Muscle layer of colon (tissue), 2 donors: ENCODE data around the gene CFAP206.
"Not testable (repeated sequence)": the region's sequence is repeated elsewhere in the genome, so short reads cannot be mapped to it uniquely, and the experiment has no call there.

Source experiments
- H3K27ac ChIP-seq: one replicate; pipeline ENCODE4 v1.7.0; 2013; ENCODE audit warnings: low read depth, mild to moderate bottlenecking, low read length, moderate library complexity
- H3K27me3 ChIP-seq, 2 donors: one replicate each; pipeline ENCODE4 v1.7.0; 2013; ENCODE audit warnings: low read length in 2 of 2, mild to moderate bottlenecking in 2 of 2; ENCODE audit not compliant: insufficient read depth in 2 of 2, control insufficient read depth in 1 of 2
- H3K36me3 ChIP-seq: one replicate; pipeline ENCODE4 v1.7.0; 2013; ENCODE audit warnings: mild to moderate bottlenecking, low read length; ENCODE audit not compliant: insufficient read depth
- H3K4me1 ChIP-seq: one replicate; pipeline ENCODE4 v1.7.0; 2013; ENCODE audit warnings: mild to moderate bottlenecking, low read length; ENCODE audit not compliant: insufficient read depth
- H3K4me3 ChIP-seq, 2 donors: one replicate each; pipeline ENCODE4 v1.7.0; 2013; ENCODE audit warnings: low read length in 2 of 2, low read depth in 1 of 2, mild to moderate bottlenecking in 1 of 2, moderate library complexity in 1 of 2
- H3K9ac ChIP-seq: one replicate; pipeline ENCODE4 v1.7.0; 2013; ENCODE audit warnings: low read length
- H3K9me3 ChIP-seq: one replicate; pipeline ENCODE4 v1.7.0; 2013; ENCODE audit warnings: mild to moderate bottlenecking, low read length
- donor health status: abdominal sarcoma.
- donor health status: Adenocarcinoma of cecum.

The CFAP206 gene

GRCh38 chr6:87484491-87484890 lies 76.7 kb downstream of the CFAP206 start:
- H3K27me3 ChIP-seq = no peaks in the 10 kb centered on the region
- no peak overlapping the region for H3K4me3 ChIP-seq
- no peaks in the 10 kb centered on the region for H3K4me1 ChIP-seq
- no peak overlapping the region for H3K27ac ChIP-seq
- H3K9me3 ChIP-seq = no peaks in the 10 kb centered on the region
- H3K9ac ChIP-seq = no peak overlapping the region
- peaks cover 3% of the 10 kb centered on the region for H3K36me3 ChIP-seq

GRCh38 chr6:87487555-87487954 lies 79.8 kb downstream of the CFAP206 start:
- Histone ChIP-seq H3K27ac (no peak overlapping the region), H3K27me3 (no peaks in the 10 kb centered on the region), H3K9ac (no peak overlapping the region), H3K4me3 (no peak overlapping the region), H3K9me3 (no peaks in the 10 kb centered on the region), H3K36me3 (peaks cover 3% of the 10 kb centered on the region), H3K4me1 (no peaks in the 10 kb centered on the region)

- not testable (repeated sequence) for H3K4me1 ChIP-seq, H3K27ac ChIP-seq, H3K27me3 ChIP-seq, H3K4me3 ChIP-seq, H3K36me3 ChIP-seq, H3K9ac ChIP-seq, H3K9me3 ChIP-seq
Observed at GRCh38 chr6:87489326-87489725, 81.6 kb downstream of the CFAP206 start.

- no peaks in the 10 kb centered on the region for H3K4me1 ChIP-seq
- H3K27ac ChIP-seq = no peak overlapping the region
- H3K36me3 ChIP-seq = no peaks in the 10 kb centered on the region
- H3K4me3 ChIP-seq = no peak overlapping the region
- H3K9me3 ChIP-seq = no peaks in the 10 kb centered on the region
- H3K27me3 ChIP-seq = no peaks in the 10 kb centered on the region
- H3K9ac ChIP-seq = no peak overlapping the region
Observed at GRCh38 chr6:87494761-87495422, 87.1 kb downstream of the CFAP206 start.

- no peak overlapping the region for H3K27ac ChIP-seq
- peaks cover 10% of the 10 kb centered on the region for H3K36me3 ChIP-seq
- H3K9me3 ChIP-seq = no peaks in the 10 kb centered on the region
- no peak overlapping the region for H3K4me3 ChIP-seq
- H3K27me3 ChIP-seq = no peaks in the 10 kb centered on the region
- H3K9ac ChIP-seq = no peak overlapping the region
- no peaks in the 10 kb centered on the region for H3K4me1 ChIP-seq
Observed at GRCh38 chr6:87498048-87498447, 90.3 kb downstream of the CFAP206 start.

GRCh38 chr6:87501809-87502572 lies 94.2 kb downstream of the CFAP206 start:
- Histone ChIP-seq H3K9me3 (no peaks in the 10 kb centered on the region), H3K9ac (no peak overlapping the region), H3K36me3 (peaks cover 10% of the 10 kb centered on the region), H3K4me1 (no peaks in the 10 kb centered on the region), H3K27ac (no peak overlapping the region), H3K4me3 (no peak overlapping the region), H3K27me3 (no peaks in the 10 kb centered on the region)

GRCh38 chr6:87504441-87504840 lies 96.7 kb downstream of the CFAP206 start:
- Histone ChIP-seq H3K9me3 (no peaks in the 10 kb centered on the region), H3K9ac (no peak overlapping the region), H3K27ac (no peak overlapping the region), H3K4me3 (no peak overlapping the region), H3K4me1 (no peaks in the 10 kb centered on the region), H3K27me3 (no peaks in the 10 kb centered on the region), H3K36me3 (peaks cover 22% of the 10 kb centered on the region)
